Fibroblast of skin of abdomen (primary cell): Measurements from ENCODE around the gene MEGF9.
A peak's percentile ranks its signal among the peaks of the same experiment; 100 is the strongest.
"Not testable (repeated sequence)": the region's sequence is repeated elsewhere in the genome, so short reads cannot be mapped to it uniquely, and the experiment has no call there.

Experiments
- DNase-seq: peaks from one replicate; pipeline ENCODE4 v3.0.0-alpha.2; 2013

Gene MEGF9

DNA sequence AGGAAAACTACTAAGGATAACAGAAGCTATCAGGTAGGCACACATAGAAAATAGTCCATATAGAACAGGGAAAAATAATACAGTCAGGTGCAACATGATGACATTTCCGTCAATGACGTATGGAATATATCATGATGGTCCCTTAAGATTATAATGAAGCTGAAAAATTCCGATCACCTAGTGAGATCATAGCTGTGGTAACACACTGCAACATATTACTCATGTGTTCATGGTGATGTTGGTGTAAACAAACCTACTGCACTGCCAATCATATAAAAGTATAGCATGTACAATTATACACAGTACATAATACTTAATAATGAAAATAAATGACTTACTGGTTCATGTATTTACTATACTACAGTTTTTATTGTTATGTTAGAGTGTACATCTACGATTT, 60.0 kb downstream of the MEGF9 start:
- no peak for DNase-seq

DNA sequence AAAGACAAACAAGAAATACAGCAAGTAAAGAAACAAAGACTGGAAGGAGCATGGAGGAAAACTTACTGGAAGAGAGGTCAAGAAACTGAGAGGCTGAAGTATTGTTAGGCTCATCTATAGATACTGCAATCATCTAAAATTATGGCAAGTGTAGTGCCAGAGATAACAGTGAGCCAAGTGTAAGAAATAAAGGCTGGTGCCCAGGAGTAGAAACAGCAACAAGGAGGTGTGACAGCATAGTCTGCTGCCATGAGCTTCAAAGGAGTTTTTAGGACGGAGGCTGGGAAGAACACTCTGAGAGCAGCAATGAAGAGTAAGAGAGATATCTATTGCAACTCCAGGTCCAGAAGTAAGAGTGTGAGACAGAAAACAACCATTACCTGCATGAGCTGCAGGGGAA, 60.5 kb downstream of the MEGF9 start:
- no peak for DNase-seq

DNA sequence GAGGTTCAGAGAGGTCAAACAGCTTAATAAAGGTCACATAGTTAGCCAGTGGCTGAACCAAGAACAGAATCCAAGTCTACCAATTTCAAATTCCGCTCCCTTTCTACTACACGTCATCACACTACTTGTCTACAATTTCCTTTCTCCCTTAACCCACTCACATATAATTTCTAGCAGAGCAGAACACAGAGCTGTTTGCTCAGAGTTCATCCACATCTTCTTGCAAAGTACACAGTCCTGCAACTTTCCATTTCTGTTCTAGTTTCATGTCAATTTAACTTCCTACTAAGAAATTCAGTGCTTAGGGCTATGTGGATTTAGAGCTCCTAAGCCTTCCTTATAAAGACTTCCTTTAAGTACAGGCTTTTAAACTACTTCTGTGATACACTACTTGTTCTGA, 61.3 kb downstream of the MEGF9 start:
- DNase-seq, result no peak

- no peak for DNase-seq
These were observed 63.9 kb downstream of the MEGF9 start for GRCh38 chr9:120650352-120650751.

DNA sequence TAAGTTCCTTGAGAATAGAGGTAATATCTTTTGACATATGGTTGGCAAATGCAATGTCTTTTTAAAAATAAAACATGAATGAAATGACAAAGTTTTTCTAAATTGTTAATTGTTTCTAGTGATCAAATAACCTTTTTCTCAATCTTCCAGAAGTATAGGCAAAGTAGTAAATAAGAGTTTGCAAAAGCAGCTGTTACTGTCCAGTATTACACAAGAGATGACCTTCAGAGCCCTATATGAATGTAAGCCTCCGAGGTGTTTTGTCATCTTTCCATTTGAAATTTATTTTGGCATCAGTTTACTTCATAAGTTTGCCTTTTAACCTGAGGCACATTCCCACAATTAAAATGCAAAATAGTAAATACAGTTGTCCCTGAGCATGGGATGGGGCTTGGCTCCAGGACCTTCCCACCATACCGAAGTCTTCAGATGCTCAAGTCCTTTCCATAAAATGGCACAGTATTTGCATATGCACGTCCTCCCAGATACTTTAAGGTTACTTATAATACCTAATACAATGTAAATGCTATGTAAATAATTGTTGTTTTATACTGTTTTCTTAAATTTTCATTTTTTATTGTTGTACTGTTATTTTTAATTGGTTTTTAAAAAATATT, 65.6 kb downstream of the MEGF9 start:
- no peak for DNase-seq

DNA sequence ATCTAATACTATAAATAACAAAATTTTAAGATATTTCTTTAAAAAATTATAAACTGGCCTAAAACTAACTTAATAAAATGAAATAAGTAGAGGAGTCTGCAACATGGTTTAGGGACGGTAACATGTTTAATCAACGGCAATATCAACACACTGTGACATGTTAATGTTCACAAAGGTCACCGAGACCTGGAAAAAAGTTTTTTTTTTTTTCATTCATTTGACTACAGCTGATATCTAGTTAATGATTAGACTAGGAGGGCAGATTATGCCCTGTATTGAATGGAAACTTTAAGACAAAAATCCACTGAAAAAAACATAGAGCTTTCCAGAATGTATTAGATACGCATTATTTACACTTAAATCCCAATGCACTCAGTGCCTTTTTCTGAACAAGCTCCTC, 67.3 kb downstream of the MEGF9 start:
- DNase-seq, result no peak

DNA sequence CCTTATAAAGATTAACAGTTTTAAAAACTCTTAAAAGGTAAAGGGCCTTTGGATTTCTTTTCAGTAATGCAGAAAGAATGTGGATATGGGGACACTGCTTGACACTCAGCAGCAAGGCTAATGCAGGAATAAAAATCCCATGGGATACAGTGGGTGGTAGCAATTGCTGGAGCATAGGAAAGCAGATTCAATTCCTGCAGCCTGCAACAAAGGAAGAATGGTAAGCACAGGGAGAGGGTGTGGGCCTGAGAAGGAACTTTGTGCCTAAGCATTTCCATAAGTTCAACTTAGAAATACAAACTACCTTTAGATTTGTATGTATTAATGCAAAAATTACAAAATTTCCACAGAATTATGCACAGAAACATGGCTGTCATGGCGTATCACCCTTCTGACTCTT, 68.5 kb downstream of the MEGF9 start:
- DNase-seq, result no peak

GRCh38 chr9:120643061-120643460, 71.2 kb downstream of the MEGF9 start:
- no peak for DNase-seq

DNA sequence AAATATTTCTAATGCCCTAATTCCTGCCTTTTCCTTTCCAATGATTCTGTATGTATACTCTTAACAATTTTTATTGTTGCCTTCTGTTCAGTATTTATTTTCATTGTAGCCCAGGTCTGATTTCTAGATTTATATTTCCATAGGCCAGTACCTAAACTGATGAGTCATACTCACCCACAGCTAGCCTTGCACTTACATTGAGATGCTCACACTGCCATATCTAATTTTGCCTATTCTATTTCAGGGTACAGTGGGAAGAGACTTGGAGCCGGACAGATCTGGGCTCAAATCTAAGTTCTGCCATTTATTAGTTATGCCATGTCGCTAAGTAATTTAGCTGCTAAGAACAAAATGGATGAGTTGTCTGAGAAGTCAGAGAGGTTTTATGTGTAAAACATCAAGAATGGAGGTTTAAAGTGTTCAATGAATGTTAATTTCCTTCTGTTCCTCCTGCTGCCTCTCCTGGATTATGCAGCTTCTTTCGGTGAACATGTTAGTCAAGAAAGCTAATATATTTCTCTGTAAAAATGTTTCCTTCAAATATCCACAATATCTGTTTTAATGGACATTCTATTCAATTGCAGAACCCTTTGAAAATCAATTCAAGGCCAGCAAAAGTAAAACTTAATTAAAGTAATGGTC, 72.0 kb downstream of the MEGF9 start:
- DNase-seq, result peak; percentile 10

- DNase-seq, result not testable (repeated sequence)
These were observed 73.4 kb downstream of the MEGF9 start for GRCh38 chr9:120640874-120641273.

DNA sequence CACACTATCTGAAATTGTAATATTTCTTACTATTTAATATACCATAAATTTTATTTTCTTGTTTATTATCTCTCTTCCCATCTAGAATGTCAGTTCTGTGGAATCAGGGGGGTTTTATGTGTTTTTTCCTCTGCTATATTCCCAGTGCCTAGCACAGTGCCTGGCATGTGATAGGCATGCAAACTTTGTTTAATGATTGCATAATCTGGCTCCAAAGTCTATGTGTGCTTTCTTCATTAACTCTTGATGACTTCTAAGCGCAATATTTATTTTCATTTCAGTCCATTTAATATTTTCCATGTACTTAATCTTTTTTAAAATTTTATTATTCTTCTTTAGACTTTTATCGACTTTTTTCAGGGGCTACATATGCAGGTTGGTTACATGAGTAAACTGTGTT, 73.9 kb downstream of the MEGF9 start:
- DNase-seq, result no peak

GRCh38 chr9:120637919-120638318, 76.4 kb downstream of the MEGF9 start:
- DNase-seq, result no peak

- no peak for DNase-seq
These were observed 77.9 kb downstream of the MEGF9 start for GRCh38 chr9:120636194-120636957.

DNA sequence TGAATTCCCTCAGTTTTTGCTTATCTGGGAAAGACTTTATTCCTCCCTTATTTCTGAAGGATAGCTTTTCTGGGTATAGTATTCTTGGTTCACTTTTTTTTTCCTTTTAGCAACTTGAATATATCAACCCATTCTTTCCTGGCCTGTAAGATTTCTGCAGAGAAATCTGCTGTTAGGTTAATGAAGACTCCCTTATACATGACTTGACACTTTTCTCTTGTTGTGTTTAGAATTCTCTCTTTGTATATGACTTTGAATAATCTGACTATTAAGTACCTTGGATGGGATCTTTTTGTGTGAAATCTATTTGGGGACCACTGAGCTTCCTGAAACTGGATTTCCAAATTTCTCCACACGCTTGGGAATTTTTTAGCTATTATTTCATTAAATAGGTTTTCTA, 79.3 kb downstream of the MEGF9 start:
- DNase-seq, result no peak

- DNase-seq, result no peak
These were observed 83.9 kb downstream of the MEGF9 start for GRCh38 chr9:120630333-120630732.

DNA sequence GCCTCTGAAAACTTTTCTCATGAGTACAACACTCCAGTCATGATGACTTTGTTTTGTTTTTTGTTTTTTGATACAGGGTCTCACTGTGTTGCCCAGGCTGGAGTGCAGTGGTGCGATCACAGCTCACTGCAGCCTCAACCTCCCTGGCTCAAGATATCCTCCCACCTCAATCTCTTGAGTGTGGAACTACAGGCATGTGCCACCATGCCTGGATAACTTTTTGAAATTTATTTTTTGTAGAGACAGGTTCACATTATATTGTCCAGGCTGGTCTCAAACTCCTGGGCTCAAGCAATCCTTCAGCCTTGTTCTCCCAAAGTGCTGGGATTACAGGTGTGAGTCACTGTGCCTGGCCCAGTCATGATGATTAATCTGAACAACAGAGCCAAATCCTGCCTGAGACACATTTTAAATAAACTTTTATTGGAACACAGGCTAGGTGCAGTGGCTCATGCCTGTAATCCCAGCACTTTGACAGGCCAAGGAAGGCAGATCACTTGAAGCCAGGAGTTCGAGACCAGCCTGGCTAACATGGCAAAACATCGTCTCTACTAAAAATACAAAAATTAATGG, 85.3 kb downstream of the MEGF9 start:
- peak; percentile 27 for DNase-seq

DNA sequence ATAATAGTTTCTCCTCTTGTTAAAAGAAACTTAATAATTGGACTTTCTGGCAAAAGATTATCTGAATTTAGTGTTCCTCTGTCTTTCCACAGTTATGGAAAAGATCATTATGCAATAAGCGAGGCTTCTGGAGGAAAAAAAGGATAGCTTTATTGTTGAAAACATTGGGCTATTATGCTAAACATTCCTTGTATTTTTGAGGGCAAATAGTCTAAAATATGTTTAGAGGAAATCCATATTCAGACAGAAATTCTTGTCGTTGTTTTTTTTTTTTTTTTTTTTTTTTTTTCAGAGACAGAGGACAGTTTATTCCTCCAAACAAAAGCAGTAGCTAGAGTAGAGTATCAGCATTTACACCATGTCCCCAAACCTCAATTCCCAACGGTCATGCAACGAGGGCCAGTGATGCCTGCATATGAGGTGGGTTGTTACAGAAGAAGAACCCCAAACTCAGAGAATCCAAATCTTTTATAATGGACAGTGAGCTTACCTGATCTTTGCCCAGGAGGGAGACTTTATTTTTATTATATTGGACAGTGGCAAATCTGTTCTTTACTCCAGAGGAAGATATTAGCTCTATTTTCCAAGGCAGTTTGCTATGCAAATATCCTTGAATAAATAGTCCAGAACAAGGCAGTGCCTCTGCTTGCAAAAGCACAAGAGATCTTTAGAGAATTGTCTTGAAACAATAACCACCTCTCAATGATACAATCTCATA, 85.9 kb downstream of the MEGF9 start:
- DNase-seq, result no peak

GRCh38 chr9:120627073-120627472, 87.2 kb downstream of the MEGF9 start:
- DNase-seq, result no peak

DNA sequence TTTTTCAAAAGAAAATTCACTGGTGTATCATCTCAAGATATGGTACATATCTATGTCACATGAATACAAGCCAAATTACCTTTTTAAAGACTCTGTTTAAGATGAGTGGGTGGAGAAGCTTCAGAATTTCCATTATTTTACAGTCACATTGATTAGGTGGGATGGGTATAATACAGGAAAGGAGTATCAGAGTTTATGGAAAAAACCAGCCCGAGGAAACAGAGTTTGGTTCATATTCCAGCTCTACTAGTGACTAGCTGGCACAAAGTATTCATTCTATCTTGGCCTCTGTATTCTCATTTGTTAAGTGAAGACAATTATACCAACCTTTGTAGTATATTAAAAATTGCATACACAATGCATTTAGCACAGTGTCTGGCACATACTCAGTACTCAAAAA, 87.8 kb downstream of the MEGF9 start:
- DNase-seq, result no peak

DNA sequence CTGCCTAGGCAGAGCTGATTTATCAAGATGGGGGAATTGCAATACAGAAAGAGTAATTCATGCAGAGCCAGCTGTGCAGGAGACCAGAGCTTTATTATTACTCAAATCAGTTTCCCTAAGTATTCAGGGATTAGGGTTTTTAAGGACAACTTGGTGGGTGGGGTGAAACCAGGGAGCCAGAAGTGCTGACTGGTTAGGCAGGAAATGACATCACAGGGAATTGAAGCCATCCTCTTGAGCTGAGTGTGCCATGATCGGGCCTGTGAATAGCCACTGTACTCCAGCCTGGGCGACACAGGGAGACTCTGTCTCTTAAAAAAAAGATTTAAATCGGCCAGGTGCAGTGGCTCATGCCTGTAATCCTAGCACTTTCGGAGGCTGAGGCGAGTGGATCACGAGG, 89.0 kb downstream of the MEGF9 start:
- peak; percentile 9 for DNase-seq

- DNase-seq, result no peak
These were observed 91.5 kb downstream of the MEGF9 start for GRCh38 chr9:120622790-120623189.

GRCh38 chr9:120621941-120622340, 92.3 kb downstream of the MEGF9 start:
- no peak for DNase-seq
